ENCODE results near the gene VAMP2. TPM values are rescaled to one million over a fixed set of nuclear protein-coding genes. Genes with fewer than 3 reads are reported as not detected.

Gene VAMP2
- total RNA-seq, 1 experiment from 2014 or later: 22.1 TPM

DNA sequence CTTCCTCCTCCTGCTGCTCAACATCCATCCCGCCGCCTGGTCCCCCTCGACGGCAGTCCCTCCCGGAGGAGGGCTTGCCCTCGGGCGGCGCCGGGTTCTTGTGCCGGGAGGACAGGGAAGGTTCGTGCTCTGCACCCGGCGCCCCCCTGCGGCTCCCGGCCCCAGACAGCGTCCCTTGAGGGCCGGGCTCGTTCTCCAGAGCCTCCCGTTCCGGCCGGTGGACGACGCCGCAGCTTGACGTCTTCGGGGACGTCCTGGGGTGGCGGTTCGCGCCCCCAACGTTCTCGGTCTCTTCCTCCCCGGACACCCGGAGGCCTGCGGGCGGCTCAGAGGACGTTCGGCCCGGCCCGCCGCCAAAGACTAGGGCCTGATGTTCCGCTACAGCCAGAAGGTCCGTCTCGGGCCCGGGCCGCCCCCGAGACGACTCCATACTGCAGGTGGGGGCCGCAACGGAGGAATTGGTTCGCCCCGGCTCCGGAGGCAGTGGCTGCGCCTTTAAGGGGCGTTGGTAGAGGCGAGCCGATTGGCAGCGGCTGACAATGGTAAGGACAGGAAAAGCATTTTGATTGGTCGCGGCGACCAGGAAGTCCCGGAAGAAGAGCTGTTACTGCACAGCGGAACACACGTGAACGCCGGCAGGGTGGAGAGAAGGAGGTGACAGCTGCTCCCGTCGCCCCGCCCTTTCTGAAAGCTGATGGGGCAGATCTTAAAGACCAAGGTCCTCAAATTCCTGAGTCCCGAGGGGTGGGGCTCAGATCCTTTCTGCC lies 27.1 kb upstream of the VAMP2 start, which contains the start of gene BORCS6:
Gene BORCS6, minus strand, starts transcription at position 470 of the 767 bp plus-strand sequence. Its CDS starts 40 bp downstream, at position 430.
- Mint-ChIP-seq H3K36me3 (ENCODE audit: insufficient read depth, unreplicated experiment) (peaks cover 21% of the 10 kb centered on the region), H3K27me3 (ENCODE audit: unreplicated experiment) (no peaks in the 10 kb centered on the region), H3K9me3 (ENCODE audit: low read depth, unreplicated experiment) (no peaks in the 10 kb centered on the region), H3K27ac (ENCODE audit: unreplicated experiment) (peak within 1 kb of the TSS; percentile 81), H3K4me3 (ENCODE audit: low read depth, unreplicated experiment) (no peak within 1 kb of the TSS), H3K4me1 (ENCODE audit: low read depth, unreplicated experiment) (no peaks in the 10 kb centered on the region)
- CTCF ChIA-PET: interaction anchor here (0.6 to 0.9 kb wide), 6 partner anchors 20 to 71 kb away, joined by 3 to 6 read pairs (median 3); partner anchors contain the start of gene AURKB
- TSS peak; percentile 51 for BruUV-seq (replicated peaks)
- DNase-seq: peak; percentile 90
- TF ChIP-seq, protein P1, sequence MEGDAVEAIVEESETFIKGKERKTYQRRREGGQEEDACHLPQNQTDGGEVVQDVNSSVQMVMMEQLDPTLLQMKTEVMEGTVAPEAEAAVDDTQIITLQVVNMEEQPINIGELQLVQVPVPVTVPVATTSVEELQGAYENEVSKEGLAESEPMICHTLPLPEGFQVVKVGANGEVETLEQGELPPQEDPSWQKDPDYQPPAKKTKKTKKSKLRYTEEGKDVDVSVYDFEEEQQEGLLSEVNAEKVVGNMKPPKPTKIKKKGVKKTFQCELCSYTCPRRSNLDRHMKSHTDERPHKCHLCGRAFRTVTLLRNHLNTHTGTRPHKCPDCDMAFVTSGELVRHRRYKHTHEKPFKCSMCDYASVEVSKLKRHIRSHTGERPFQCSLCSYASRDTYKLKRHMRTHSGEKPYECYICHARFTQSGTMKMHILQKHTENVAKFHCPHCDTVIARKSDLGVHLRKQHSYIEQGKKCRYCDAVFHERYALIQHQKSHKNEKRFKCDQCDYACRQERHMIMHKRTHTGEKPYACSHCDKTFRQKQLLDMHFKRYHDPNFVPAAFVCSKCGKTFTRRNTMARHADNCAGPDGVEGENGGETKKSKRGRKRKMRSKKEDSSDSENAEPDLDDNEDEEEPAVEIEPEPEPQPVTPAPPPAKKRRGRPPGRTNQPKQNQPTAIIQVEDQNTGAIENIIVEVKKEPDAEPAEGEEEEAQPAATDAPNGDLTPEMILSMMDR (IDR thresholded peaks at IDR 0.05; ENCODE audit: unreplicated experiment): no peak
- intact Hi-C loops (cut with micrococcal nuclease; ENCODE audit: unreplicated experiment): loop anchor here (5.0 kb wide), 1 partner anchor 53 kb away; no protein-coding TSS in a partner anchor

DNA sequence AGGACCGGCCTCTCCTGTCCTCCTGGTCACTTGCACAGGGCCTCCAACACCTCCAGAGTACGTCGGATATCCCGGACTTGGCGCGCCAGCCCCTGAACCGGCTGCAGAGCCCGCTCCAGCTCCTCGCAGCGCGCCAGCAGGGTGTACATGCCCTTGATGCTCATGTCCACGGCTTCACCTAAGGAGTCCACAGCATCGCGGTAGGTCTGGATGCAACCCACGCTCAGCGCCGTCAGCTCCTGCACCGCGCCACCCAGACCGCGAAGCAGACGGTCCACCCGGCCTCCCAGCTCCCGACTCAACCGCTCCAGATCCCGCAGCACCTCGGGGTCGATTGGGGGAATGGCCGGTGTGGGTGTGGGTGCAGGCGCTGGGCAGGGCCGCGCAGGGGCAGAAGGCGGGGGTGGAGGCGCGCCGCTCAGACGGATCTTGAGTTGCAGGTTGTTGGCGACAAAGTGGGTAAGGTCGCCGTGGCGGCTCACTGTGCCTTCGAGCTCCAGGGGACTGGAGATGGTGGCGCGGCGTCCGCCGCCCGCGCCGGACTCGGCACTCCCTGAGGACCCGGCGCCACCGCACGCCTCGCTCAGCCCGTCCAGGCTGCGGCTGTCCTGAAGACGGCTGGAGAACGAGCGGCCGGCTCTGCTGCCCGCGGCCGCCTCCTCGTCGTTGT lies 26.4 kb upstream of the VAMP2 start:
- BruUV-seq (replicated peaks): no TSS peak
- Mint-ChIP-seq H3K9me3 (ENCODE audit: low read depth, unreplicated experiment) (no peaks in the 10 kb centered on the region), H3K36me3 (ENCODE audit: insufficient read depth, unreplicated experiment) (peaks cover 21% of the 10 kb centered on the region), H3K27ac (ENCODE audit: unreplicated experiment) (no peak overlapping the region), H3K4me3 (ENCODE audit: low read depth, unreplicated experiment) (no peak overlapping the region), H3K4me1 (ENCODE audit: low read depth, unreplicated experiment) (peaks cover 1% of the 10 kb centered on the region), H3K27me3 (ENCODE audit: unreplicated experiment) (no peaks in the 10 kb centered on the region)
- intact Hi-C loops (cut with micrococcal nuclease; ENCODE audit: unreplicated experiment): loop anchor here (5.0 kb wide), 1 partner anchor 52 kb away; no protein-coding TSS in a partner anchor
- TF ChIP-seq, protein P1 (IDR thresholded peaks at IDR 0.05; ENCODE audit: unreplicated experiment): no peak
- no peak for DNase-seq
- CTCF ChIA-PET: interaction anchor here (0.6 kb wide), 1 partner anchor 247 kb away, joined by 3 read pairs; the partner anchor contains the start of gene NDEL1

DNA sequence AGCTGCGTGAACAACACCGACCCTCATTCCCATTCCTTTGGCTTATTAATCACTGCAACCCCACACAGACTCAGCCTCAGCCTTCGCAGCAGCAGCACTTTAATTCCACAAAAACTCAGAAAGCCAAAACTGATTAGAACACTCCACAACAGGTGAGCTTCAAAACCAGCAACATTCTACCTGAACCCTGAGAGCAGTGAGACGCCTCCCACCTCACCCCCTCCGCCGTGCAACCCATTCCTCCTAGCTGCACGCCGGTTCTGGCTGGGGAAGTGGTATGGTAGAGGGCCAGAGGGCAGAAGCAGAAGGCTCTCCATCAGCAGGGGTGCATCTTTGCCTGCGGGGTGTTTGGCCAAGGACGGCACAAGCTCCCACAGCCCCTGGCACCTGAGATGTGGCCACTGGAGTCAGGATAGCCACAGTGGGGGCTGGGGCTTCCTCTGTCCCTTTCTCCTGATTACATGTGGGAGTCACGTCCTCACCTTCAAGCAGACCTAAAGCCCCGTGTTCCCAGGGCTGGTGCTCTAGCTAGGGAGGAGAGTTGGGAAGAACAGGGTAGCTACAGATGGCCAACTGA lies 25.6 kb upstream of the VAMP2 start:
- CTCF ChIA-PET: interaction anchor here (0.6 to 1.3 kb wide), 2 partner anchors 113 to 247 kb away, joined by 3 to 4 read pairs; partner anchors contain the start of gene NDEL1
- TF ChIP-seq, protein P1 (IDR thresholded peaks at IDR 0.05; ENCODE audit: unreplicated experiment): no peak
- DNase-seq: no peak
- Mint-ChIP-seq H3K27ac (ENCODE audit: unreplicated experiment) (no peak overlapping the region), H3K4me1 (ENCODE audit: low read depth, unreplicated experiment) (peaks cover 7% of the 10 kb centered on the region), H3K4me3 (ENCODE audit: low read depth, unreplicated experiment) (no peak overlapping the region), H3K9me3 (ENCODE audit: low read depth, unreplicated experiment) (no peaks in the 10 kb centered on the region), H3K27me3 (ENCODE audit: unreplicated experiment) (no peaks in the 10 kb centered on the region), H3K36me3 (ENCODE audit: insufficient read depth, unreplicated experiment) (peaks cover 26% of the 10 kb centered on the region)
- intact Hi-C loops (cut with micrococcal nuclease; ENCODE audit: unreplicated experiment): loop anchor here (5.0 kb wide), 1 partner anchor 51 kb away; no protein-coding TSS in a partner anchor
- no TSS peak for BruUV-seq (replicated peaks)
